Nephron progenitor cell (in vitro differentiated cells): ENCODE results near the gene FAM117A.
"Not testable (repeated sequence)": the region's sequence is repeated elsewhere in the genome, so short reads cannot be mapped to it uniquely, and the experiment has no call there.

Experiments
- DNase-seq: peaks from one replicate; pipeline ENCODE4 v3.0.0; 2021
- H3K27ac Mint-ChIP-seq: 2 replicates; pipeline ENCODE4 v1.8.0; 2021; ENCODE audit warnings: mild to moderate bottlenecking, moderate library complexity, mixed read lengths
- H3K27me3 Mint-ChIP-seq: 2 replicates; pipeline ENCODE4 v1.8.0; 2021; ENCODE audit warnings: mild to moderate bottlenecking, low read depth, mixed read lengths; ENCODE audit not compliant: poor library complexity
- H3K36me3 Mint-ChIP-seq: 2 replicates; pipeline ENCODE4 v1.8.0; 2021; ENCODE audit warnings: low read depth, mixed read lengths
- H3K4me1 Mint-ChIP-seq: 2 replicates; pipeline ENCODE4 v1.8.0; 2021; ENCODE audit warnings: mixed read lengths
- H3K4me3 Mint-ChIP-seq: 2 replicates; pipeline ENCODE4 v1.8.0; 2021; ENCODE audit warnings: mild to moderate bottlenecking, moderate library complexity, mixed read lengths
- H3K9me3 Mint-ChIP-seq: 2 replicates; pipeline ENCODE4 v1.8.0; 2021; ENCODE audit warnings: mild to moderate bottlenecking, moderate library complexity, mixed read lengths
- CTCF ChIP-seq: fragments of 200-600 bp; sonication (generic); IDR thresholded peaks from 2 replicates; pipeline ENCODE4 v1.5.0; 2021; ENCODE audit warnings: antibody characterized with exemption

FAM117A gene

GRCh38 chr17:49760296-49760695, 3.6 kb downstream of the FAM117A start:
- peaks cover 46% of the 10 kb centered on the region for H3K4me1 Mint-ChIP-seq
- H3K4me3 Mint-ChIP-seq, result no peak overlapping the region
- peaks cover 7% of the 10 kb centered on the region for H3K27me3 Mint-ChIP-seq
- H3K36me3 Mint-ChIP-seq, result no peaks in the 10 kb centered on the region
- H3K9me3 Mint-ChIP-seq, result peaks cover 4% of the 10 kb centered on the region
- no peak for TF ChIP-seq CTCF
- no peak overlapping the region for H3K27ac Mint-ChIP-seq
- no peak for DNase-seq

DNA sequence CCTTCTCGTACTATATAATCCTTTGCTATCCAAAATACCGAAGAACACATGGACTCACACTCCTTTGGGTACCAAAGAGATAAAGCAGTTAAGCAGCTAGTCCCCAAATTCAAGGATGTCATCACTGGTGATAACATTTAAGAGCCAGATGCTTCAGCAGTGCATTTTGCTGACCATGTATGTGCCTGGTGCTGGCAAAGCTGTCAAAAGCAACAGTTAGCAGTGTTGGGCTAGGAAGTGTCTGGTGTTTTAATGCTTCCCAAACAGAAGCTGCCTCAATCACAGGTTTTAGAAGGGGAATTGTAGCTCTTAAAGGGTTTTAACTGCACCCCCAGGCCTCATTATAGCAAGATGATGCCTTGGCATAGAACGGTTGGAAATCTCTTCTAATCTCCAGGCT, 4.7 kb downstream of the FAM117A start:
- no peak for DNase-seq
- no peak overlapping the region for H3K4me3 Mint-ChIP-seq
- H3K36me3 Mint-ChIP-seq, result no peaks in the 10 kb centered on the region
- H3K4me1 Mint-ChIP-seq, result peaks cover 40% of the 10 kb centered on the region
- peaks cover 1% of the 10 kb centered on the region for H3K27me3 Mint-ChIP-seq
- TF ChIP-seq CTCF, result no peak
- no peak overlapping the region for H3K27ac Mint-ChIP-seq
- peaks cover under 1% of the 10 kb centered on the region for H3K9me3 Mint-ChIP-seq

- H3K4me3 Mint-ChIP-seq, DNase-seq, H3K9me3 Mint-ChIP-seq, H3K27ac Mint-ChIP-seq, H3K27me3 Mint-ChIP-seq, H3K36me3 Mint-ChIP-seq: not testable (repeated sequence)
- peaks cover 38% of the 10 kb centered on the region for H3K4me1 Mint-ChIP-seq
Measured at GRCh38 chr17:49758464-49759010, 5.4 kb downstream of the FAM117A start.

DNA sequence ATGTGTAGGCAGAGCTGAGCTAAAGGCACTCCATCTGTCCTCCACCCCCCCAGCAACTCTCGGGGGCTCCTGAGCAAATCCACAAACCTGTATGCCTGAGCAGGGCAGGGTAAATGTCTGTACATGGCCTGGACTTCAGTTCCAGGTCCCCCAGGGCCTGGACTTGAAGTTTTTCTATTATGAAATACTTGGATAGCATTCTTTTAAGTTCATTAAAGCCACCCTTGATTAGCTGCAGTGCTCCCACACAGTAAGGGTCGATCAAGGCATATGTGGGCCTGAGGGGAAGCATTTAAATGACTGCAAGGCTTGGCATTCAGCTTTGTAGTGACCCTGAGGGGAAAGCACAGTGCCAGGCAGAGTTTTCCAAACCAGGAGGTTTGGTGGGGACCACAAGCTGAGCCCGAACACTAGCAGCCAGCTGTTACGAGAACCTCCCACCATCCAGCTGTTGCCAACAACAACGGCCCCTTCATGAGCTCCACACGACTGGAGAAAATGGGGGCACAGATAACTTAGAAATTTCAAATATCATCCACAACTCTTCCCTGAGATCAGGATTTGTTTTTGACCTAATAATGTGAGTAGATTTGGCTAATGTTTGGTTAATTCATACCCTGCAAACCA, 6.7 kb downstream of the FAM117A start:
- Mint-ChIP-seq H3K27ac (no peak overlapping the region), H3K4me3 (no peak overlapping the region), H3K4me1 (peaks cover 28% of the 10 kb centered on the region), H3K27me3 (no peaks in the 10 kb centered on the region), H3K36me3 (no peaks in the 10 kb centered on the region), H3K9me3 (no peaks in the 10 kb centered on the region)
- no peak for TF ChIP-seq CTCF
- no peak for DNase-seq

- Mint-ChIP-seq H3K36me3 (no peaks in the 10 kb centered on the region), H3K4me1 (peaks cover 21% of the 10 kb centered on the region), H3K4me3 (no peak overlapping the region), H3K9me3 (no peaks in the 10 kb centered on the region), H3K27ac (no peak overlapping the region), H3K27me3 (no peaks in the 10 kb centered on the region)
- TF ChIP-seq CTCF, result no peak
- no peak for DNase-seq
Measured at GRCh38 chr17:49756323-49757150, 7.4 kb downstream of the FAM117A start.

DNA sequence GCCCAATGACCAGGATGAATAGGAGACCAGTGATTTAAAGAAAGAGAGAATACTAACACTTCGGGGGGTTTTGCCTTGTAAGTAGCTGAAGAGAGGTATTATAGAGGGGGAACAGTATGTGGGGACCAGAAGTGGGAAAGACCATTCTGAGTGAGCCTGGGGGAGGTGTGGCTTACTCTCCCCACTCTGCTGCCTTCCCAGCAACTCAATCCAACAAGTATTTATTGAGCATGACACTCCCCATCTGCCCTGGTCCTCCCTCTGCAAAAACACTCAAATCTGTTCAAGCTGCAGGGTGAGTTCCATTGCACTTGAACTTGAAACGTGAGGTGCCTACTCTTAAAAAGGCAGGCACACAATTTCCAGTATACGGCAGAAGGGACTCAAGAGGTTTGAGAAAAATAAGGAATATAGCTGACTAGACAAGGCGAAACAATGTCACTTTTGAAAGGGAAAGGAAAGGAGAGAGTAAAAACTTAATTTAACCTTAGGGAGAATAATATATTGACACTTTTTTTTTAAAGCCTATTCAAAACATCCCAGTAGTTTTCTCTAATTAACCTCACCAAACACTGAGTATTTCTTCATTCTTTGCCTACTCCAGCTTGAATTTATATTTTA, 8.2 kb downstream of the FAM117A start:
- Mint-ChIP-seq H3K36me3 (no peaks in the 10 kb centered on the region), H3K27me3 (no peaks in the 10 kb centered on the region), H3K9me3 (no peaks in the 10 kb centered on the region), H3K4me1 (peaks cover 16% of the 10 kb centered on the region), H3K4me3 (no peak overlapping the region), H3K27ac (peak overlapping the region; percentile 46)
- no peak for TF ChIP-seq CTCF
- no peak for DNase-seq
